K562 (cell line): ENCODE measurements around the gene RTL10. TPM values are rescaled to one million over a fixed set of nuclear protein-coding genes. Genes with fewer than 3 reads are reported as not detected.

Experiments
- ATAC-seq: fragments of 200-7000 bp; cut with Tn5 transposase; 3 replicates; pipeline ENCODE4 v1.9.1; 2020; ENCODE audit warnings: moderate library complexity
- BruUV-seq: library from RNA; stranded (reverse); fragments of 400-500 nt; replicated peaks from 2 replicates; lab custom pipeline; 2021; lab: Mats Ljungman, UMichigan
- CTCF ChIA-PET: fragments of 300-600 bp; formaldehyde crosslinking; extraction: SDS; loops from one replicate; lab custom pipeline; 2021; ENCODE audit warnings: low intra/inter-chr PET ratio; lab: Yijun Ruan, JAX
- POLR2A ChIA-PET: fragments of 300-600, 350-650 bp; sonication (Branson Sonifier 250); formaldehyde crosslinking; extraction: SDS; loops from one replicate; lab custom pipeline; 2021; ENCODE audit warnings: antibody characterized with exemption, inconsistent platforms; lab: Yijun Ruan, JAX
- DNase-seq, 4 experiments: peaks; one replicate each; pipeline versions ENCODE4 v3.0.0 to v3.0.0-alpha.2; 2011 to 2018; ENCODE audit warnings: low spot score in 3 of 4, mixed read lengths in 3 of 4; ENCODE audit errors: extremely low read depth in 1 of 4
- FAIRE-seq: peaks from 2 replicates; lab custom pipeline; 2011; peaks lifted over from hg19 to GRCh38; lab: Jason Lieb, UNC
- H2AFZ ChIP-seq: 2 replicates; pipeline ENCODE4 v1.6.0; 2011; ENCODE audit warnings: low read depth, low read length, control low read depth, inconsistent platforms
- H3K27ac ChIP-seq: fragments of 200-600 bp; 3 replicates; pipeline ENCODE4 v1.8.0; 2011; ENCODE audit warnings: low read depth, mild to moderate bottlenecking, control low read depth, inconsistent platforms, low read length, moderate library complexity, mixed read lengths; ENCODE audit errors: extremely low read depth
- H3K27me3 ChIP-seq, 2 experiments: fragments of 300-600 bp in 1 of 2; 2 replicates in 1 of 2; 3 replicates in 1 of 2; pipeline versions ENCODE4 v1.6.0 to v1.8.0; 2011; ENCODE audit warnings: inconsistent platforms in 2 of 2, low read length in 2 of 2, mild to moderate bottlenecking in 1 of 2, mixed read lengths in 1 of 2, moderate library complexity in 1 of 2; ENCODE audit not compliant: control insufficient read depth in 2 of 2, insufficient read depth in 2 of 2
- H3K36me3 ChIP-seq: fragments of 300-600 bp; 3 replicates; pipeline ENCODE4 v1.8.0; 2011; ENCODE audit warnings: mild to moderate bottlenecking, low read length, inconsistent platforms; ENCODE audit not compliant: control insufficient read depth, insufficient read depth
- H3K4me1 ChIP-seq, 2 experiments: fragments of 200-600 bp in 1 of 2; replicated peaks in 1 of 2; 2 replicates in 1 of 2; 3 replicates in 1 of 2; pipeline versions ENCODE4 v1.5.1 to v1.8.0; 2011; ENCODE audit warnings: inconsistent platforms in 2 of 2, low read length in 2 of 2, mild to moderate bottlenecking in 1 of 2, mixed read lengths in 1 of 2, moderate library complexity in 1 of 2; ENCODE audit not compliant: control insufficient read depth in 2 of 2, insufficient read depth in 2 of 2
- H3K4me2 ChIP-seq: 2 replicates; pipeline ENCODE4 v1.6.1; 2011; ENCODE audit warnings: low read length, control low read depth, inconsistent platforms, mixed read lengths; ENCODE audit not compliant: insufficient read depth
- H3K4me3 ChIP-seq: fragments of 200-600 bp; sonication (generic), shearing (Covaris generic); 2 replicates; pipeline ENCODE4 v1.5.1; 2016; ENCODE audit warnings: control low read depth, inconsistent platforms
- H3K79me2 ChIP-seq: fragments of 200-600 bp; 3 replicates; pipeline ENCODE4 v1.8.0; 2011; ENCODE audit warnings: low read length, inconsistent platforms; ENCODE audit not compliant: control insufficient read depth, insufficient read depth
- H3K9ac ChIP-seq, 2 experiments: 2 replicates each; pipeline versions ENCODE4 v1.6.0 to v1.6.1; 2011; ENCODE audit warnings: low read depth in 2 of 2, low read length in 2 of 2, control low read depth in 1 of 2, inconsistent platforms in 1 of 2, mild to moderate bottlenecking in 1 of 2, mixed read lengths in 1 of 2; ENCODE audit not compliant: insufficient read depth in 1 of 2
- H3K9me1 ChIP-seq: one replicate; pipeline ENCODE4 v1.6.0; 2011; ENCODE audit warnings: inconsistent platforms, mild to moderate bottlenecking, low read length, moderate library complexity; ENCODE audit not compliant: control insufficient read depth, insufficient read depth
- H3K9me3 ChIP-seq: replicated peaks from 2 replicates; pipeline ENCODE4 v1.5.1; 2011; ENCODE audit warnings: low read depth, low read length, inconsistent platforms; ENCODE audit not compliant: control insufficient read depth, insufficient read depth
- H4K20me1 ChIP-seq: replicated peaks from 2 replicates; pipeline ENCODE4 v1.6.1; 2011; ENCODE audit warnings: low read length, inconsistent platforms, mixed read lengths; ENCODE audit not compliant: control insufficient read depth, insufficient read depth
- ATF1 ChIP-seq, 2 experiments: fragments of 450-650 bp in 1 of 2; IDR thresholded peaks; 2 replicates each; pipeline ENCODE4 v1.6.1; 2016; ENCODE audit warnings: missing compliant biosample characterization in 1 of 2, missing genetic modification characterization in 1 of 2
- CREM ChIP-seq: IDR thresholded peaks from 2 replicates; pipeline ENCODE4 v1.6.1; 2014; ENCODE audit warnings: antibody characterized with exemption, low read depth
- ETV5 ChIP-seq: sonication (generic); formaldehyde crosslinking; IDR thresholded peaks from 2 replicates; pipeline ENCODE4 v1.4.0; 2020; ENCODE audit warnings: low read depth, mild to moderate bottlenecking, missing genetic modification reagents
- HMGN3 ChIP-seq: IDR thresholded peaks from 2 replicates; pipeline ENCODE4 v1.6.1; 2011; ENCODE audit warnings: borderline replicate concordance, low read depth, mild to moderate bottlenecking, mixed read lengths, low read length; ENCODE audit not compliant: insufficient read length; ENCODE audit errors: extremely low read depth
- KAT7 ChIP-seq: sonication (generic); formaldehyde crosslinking; IDR thresholded peaks from 2 replicates; pipeline ENCODE4 v1.8.0; 2022; ENCODE audit warnings: missing genetic modification reagents, mild to moderate bottlenecking, borderline replicate concordance
- MTA2 ChIP-seq: fragments of 450-650 bp; IDR thresholded peaks from 2 replicates; pipeline ENCODE4 v1.6.1; 2016; ENCODE audit warnings: low read depth
- NFRKB ChIP-seq: fragments of 450-650 bp; IDR thresholded peaks from 2 replicates; pipeline ENCODE4 v1.6.1; 2016; ENCODE audit warnings: low read depth
- POLR2G ChIP-seq: fragments of 200-400 bp; formaldehyde crosslinking; IDR thresholded peaks from 2 replicates; pipeline ENCODE4 v1.6.1; 2017; ENCODE audit warnings: low read depth, mild to moderate bottlenecking, antibody characterized with exemption, low read length, moderate library complexity
- SRSF9 ChIP-seq: fragments of 200-400 bp; formaldehyde crosslinking; IDR thresholded peaks from 2 replicates; pipeline ENCODE4 v1.6.1; 2017; ENCODE audit warnings: low read depth, low read length, borderline replicate concordance
- TOE1 ChIP-seq, 2 experiments: fragments of 450-650 bp in 1 of 2; sonication (generic) in 1 of 2; formaldehyde crosslinking in 1 of 2; IDR thresholded peaks; 2 replicates each; pipeline versions ENCODE4 v1.7.1 to v1.8.0; 2016 to 2022; ENCODE audit warnings: borderline replicate concordance in 2 of 2, mild to moderate bottlenecking in 2 of 2, antibody characterized with exemption in 1 of 2, inconsistent platforms in 1 of 2, low read depth in 1 of 2, missing genetic modification reagents in 1 of 2, moderate library complexity in 1 of 2
- TRIM28 ChIP-seq: fragments of 450-650 bp; IDR thresholded peaks from 2 replicates; pipeline ENCODE4 v1.6.1; 2017
- ZNF253 ChIP-seq: fragments of 250-450 bp; sonication (Bioruptor Pico); conservative IDR thresholded peaks from 2 replicates; pipeline ENCODE4 v1.6.1; 2021; ENCODE audit warnings: mild to moderate bottlenecking
- ZNF263 ChIP-seq: sonication (generic); formaldehyde crosslinking; IDR thresholded peaks from 2 replicates; pipeline ENCODE4 v1.8.0; 2022; ENCODE audit warnings: mild to moderate bottlenecking, missing genetic modification reagents, borderline replicate concordance
- ZNF449 ChIP-seq: fragments of 250-450 bp; sonication (Bioruptor Pico); IDR thresholded peaks from 2 replicates; pipeline ENCODE4 v1.8.0; 2022; ENCODE audit warnings: moderate library complexity, mild to moderate bottlenecking, inconsistent platforms
- ZNF707 ChIP-seq: fragments of 250-450 bp; sonication (Bioruptor Pico); conservative IDR thresholded peaks from 2 replicates; pipeline ENCODE4 v1.8.0; 2022; ENCODE audit warnings: inconsistent platforms, mild to moderate bottlenecking, moderate library complexity
- ZNF778 ChIP-seq: fragments of 450-650 bp; formaldehyde crosslinking; IDR thresholded peaks from 2 replicates; pipeline ENCODE4 v1.4.0; 2020; ENCODE audit warnings: mild to moderate bottlenecking, moderate library complexity
- ZNF785 ChIP-seq: fragments of 250-450 bp; sonication (Bioruptor Pico); IDR thresholded peaks from 2 replicates; pipeline ENCODE4 v1.4.0; 2020; ENCODE audit warnings: mild to moderate bottlenecking
- WGBS: fragments of 100-300 bp; shearing (Covaris generic); methylation state at CpG from one replicate; pipeline ENCODE4 v1.1.6; 2016; ENCODE audit warnings: low coverage, mixed read lengths; ENCODE audit not compliant: insufficient coverage; ENCODE audit errors: missing lambda C conversion rate; 5-methylcytosine and 5-hydroxymethylcytosine counted together
- in situ Hi-C: fragments of 300-500 bp; cut with MboI; formaldehyde crosslinking; loops from 4 replicates; pipeline ENCODE4 v1.15.0; 2018; ENCODE audit warnings: inconsistent platforms, mixed read lengths
- intact Hi-C: fragments of 100-400 bp; cut with micrococcal nuclease; formaldehyde crosslinking; loops from 2 replicates; pipeline ENCODE4 v1.14.2; 2022
- polyA plus RNA-seq, 8 experiments: library from polyadenylated mRNA; depleted of rRNA in 4 of 8; stranded (reverse) in 5 of 8; unstranded in 3 of 8; fragments of >200 nt; fragmentation: Nextera tagmentation in 2 of 8; fragmentation: Illumina TruSeq in 1 of 8; extraction: Ambion mirVana in 2 of 8; extraction: Trizol in 1 of 8; gene quantifications; 2 replicates each; pipeline versions ENCODE4 v1.2.1 to v1.2.3, GENCODE V29; 2011 to 2014; ENCODE audit warnings: inconsistent platforms in 1 of 8, missing spikeins in 1 of 8
- total RNA-seq, 7 experiments: library from RNA; depleted of rRNA in 6 of 7; stranded (reverse); fragments of >200 nt in 6 of 7; fragmentation: Illumina TruSeq in 2 of 7; extraction: Trizol in 2 of 7; gene quantifications; 2 replicates each; pipeline versions ENCODE4 v1.2.1 to v1.2.3, GENCODE V29; 2011 to 2021; ENCODE audit warnings: low replicate concordance in 1 of 7
- TF ChIP-seq, protein P1 (sequence below): fragments of 450-650 bp; formaldehyde crosslinking; IDR thresholded peaks from 2 replicates; pipeline ENCODE4 v1.4.0; 2020; ENCODE audit warnings: mild to moderate bottlenecking, mixed read lengths

RTL10 gene
- total and polyA plus RNA-seq, 9 of the 15 experiments (the other 6 are each of a cell fraction or from before 2014, with no cell fraction given): 19.8 to 75.5 (median 32.5) TPM

DNA sequence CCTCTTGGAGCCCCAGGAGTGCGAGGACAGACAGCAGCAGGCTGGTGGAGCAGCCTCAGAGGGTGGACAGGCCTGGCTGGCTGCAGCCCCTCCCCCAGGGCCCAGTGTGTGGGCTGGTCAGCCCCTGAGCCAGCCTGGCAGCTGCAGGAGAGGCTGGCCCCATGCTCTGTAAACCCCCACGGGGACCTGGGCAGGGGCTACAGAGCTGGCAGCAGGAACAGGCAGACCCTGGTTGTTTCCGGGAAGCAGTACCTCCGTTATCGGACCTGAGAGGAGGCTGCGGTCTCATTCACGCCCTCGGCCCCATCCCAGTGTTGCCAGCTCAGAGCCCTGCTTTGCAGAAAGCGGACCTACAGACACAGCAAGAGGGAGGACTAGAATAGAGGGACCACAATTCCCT, 48.4 kb upstream of the RTL10 start:
- intact Hi-C loops: no loop called here
- TF ChIP-seq KAT7 (CRISPR knock-in tag): no peak
- no peak for TF ChIP-seq TRIM28
- peak; percentile 12 for TF ChIP-seq HMGN3
- no peak for TF ChIP-seq TOE1 (IDR thresholded peaks at IDR 0.05; ENCODE audit: borderline replicate concordance)
- no peak for TF ChIP-seq TOE1 (CRISPR knock-in tag; IDR thresholded peaks at IDR 0.05; ENCODE audit: borderline replicate concordance, low read depth)
- TF ChIP-seq ZNF449 (CRISPR knock-in tag): no peak
- TF ChIP-seq ZNF707 (CRISPR knock-in tag): no peak
- TF ChIP-seq POLR2G: peak; percentile 27
- TF ChIP-seq NFRKB: no peak
- no peak for TF ChIP-seq ETV5 (CRISPR knock-in tag)
- TF ChIP-seq ZNF263 (CRISPR knock-in tag): no peak
- no peak for TF ChIP-seq CREM
- TF ChIP-seq ATF1 (CRISPR knock-in tag; IDR thresholded peaks at IDR 0.05): no peak
- no peak for TF ChIP-seq ATF1 (tag; IDR thresholded peaks at IDR 0.05)
- TF ChIP-seq ZNF778 (CRISPR knock-in tag): no peak
- no peak for TF ChIP-seq ZNF253 (CRISPR knock-in tag)
- TF ChIP-seq ZNF785 (CRISPR knock-in tag): no peak
- TF ChIP-seq, protein P1, sequence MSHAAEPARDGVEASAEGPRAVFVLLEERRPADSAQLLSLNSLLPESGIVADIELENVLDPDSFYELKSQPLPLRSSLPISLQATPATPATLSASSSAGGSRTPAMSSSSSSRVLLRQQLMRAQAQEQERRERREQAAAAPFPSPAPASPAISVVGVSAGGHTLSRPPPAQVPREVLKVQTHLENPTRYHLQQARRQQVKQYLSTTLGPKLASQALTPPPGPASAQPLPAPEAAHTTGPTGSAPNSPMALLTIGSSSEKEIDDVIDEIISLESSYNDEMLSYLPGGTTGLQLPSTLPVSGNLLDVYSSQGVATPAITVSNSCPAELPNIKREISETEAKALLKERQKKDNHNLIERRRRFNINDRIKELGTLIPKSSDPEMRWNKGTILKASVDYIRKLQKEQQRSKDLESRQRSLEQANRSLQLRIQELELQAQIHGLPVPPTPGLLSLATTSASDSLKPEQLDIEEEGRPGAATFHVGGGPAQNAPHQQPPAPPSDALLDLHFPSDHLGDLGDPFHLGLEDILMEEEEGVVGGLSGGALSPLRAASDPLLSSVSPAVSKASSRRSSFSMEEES (CRISPR knock-in tag): no peak
- no peak for TF ChIP-seq MTA2
- no peak for TF ChIP-seq SRSF9

More for the DNA sequence above, 48.4 kb upstream of the RTL10 start:
- no peak for FAIRE-seq
- peak; percentile 29 for ATAC-seq
- Histone ChIP-seq H3K36me3 (peaks cover 9% of the 10 kb centered on the region; the same call in 2 of the 3 replicates), H3K9me3 (no peaks in the 10 kb centered on the region), H2AFZ (no peak overlapping the region), H3K27ac (no peak overlapping the region), H3K79me2 (no peaks in the 10 kb centered on the region), H3K4me2 (no peak overlapping the region), H3K4me3 (no peak overlapping the region), H3K9me1 (no peaks in the 10 kb centered on the region), H3K4me1 (peaks cover 0 to 40% of the 10 kb centered on the region in 2 experiments; a peak in 2 of 5 replicates), H3K9ac (peak overlapping the region in 1 of 2 experiments; percentile 64; a peak in 2 of 4 replicates), H3K27me3 (no peaks in the 10 kb centered on the region), H4K20me1 (peaks cover 6% of the 10 kb centered on the region; the same call in 1 of the 2 replicates)
- no TSS peak for BruUV-seq
- WGBS: 66% methylated on average over 9 of the region's 9 CpGs
- in situ Hi-C loops: no loop called here
- POLR2A ChIA-PET: interaction anchor here (0.7 to 11.2 kb wide), 13 partner anchors 8 to 491 kb away, joined by 3 to 141 read pairs (median 4); partner anchors contain the start of genes COMT and TXNRD2
- DNase-seq: no peak
- CTCF ChIA-PET: no interaction called here
